ENCODE measurements around the gene HERC3.
A peak's percentile ranks its signal among the peaks of the same experiment; 100 is the strongest.
"Not testable (repeated sequence)": the region's sequence is repeated elsewhere in the genome, so short reads cannot be mapped to it uniquely, and the experiment has no call there.

HERC3 gene

DNA sequence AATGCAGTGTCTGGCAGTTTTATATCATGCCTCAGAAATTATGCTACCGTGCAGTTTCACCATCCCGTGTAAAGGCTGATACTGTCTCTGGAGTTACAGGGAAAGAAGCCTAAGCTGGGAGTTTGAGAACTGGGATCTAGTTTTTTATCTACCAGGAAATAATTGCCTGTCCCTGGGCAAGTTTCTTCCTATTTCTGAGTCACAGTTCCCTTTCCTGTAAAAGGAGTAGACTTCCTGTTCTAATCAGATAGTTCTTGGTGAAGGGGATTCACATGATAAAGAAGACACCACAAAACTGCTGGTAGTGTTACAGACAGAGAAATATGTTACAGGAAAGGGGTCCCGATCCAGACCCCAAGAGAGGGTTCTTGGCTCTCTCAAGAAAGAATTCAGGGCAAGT is 17.1 kb downstream of the HERC3 start:
- DNase-seq (ENCODE audit: low read depth): no peak

DNA sequence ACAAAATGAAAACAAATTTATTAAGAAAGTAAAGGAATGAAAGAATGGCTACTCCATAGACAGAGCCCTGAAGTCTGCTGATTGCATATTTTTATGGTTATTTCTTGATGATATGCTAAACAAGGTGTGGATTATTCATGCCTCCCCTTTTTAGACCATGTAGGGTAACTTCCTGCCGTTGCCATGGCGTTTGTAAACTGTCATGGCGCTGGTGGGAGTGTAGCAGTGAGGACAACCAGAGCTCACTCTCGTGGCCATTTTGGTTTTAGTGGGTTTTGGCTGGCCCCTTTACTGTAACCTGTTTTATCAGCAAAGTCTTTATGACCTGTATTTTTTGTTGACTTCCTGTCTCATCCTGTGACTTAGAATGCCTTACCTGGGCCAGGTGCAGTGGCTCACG is 17.5 kb downstream of the HERC3 start:
- DNase-seq (ENCODE audit: low read depth): not testable (repeated sequence)

DNA sequence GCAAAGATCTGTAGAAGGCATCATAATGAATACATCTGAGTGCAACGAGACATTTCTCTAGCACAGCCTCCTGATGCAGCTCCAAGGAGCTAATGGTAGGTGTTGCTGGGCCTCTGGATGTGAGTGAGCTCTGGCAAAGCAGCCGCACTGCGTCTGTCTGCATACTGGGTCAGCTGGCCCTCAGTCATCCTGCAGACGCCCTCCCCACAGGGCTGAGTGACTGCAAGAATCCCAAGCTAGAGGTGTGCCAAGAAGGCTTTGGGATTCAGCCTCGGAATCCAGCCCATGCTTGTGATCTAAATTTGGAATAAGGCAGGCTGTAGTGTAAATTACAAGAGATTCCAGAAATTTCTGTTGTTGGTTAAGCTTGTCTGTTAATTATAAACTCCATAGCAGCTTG is 18.5 kb downstream of the HERC3 start:
- DNase-seq (ENCODE audit: low read depth): no peak

DNA sequence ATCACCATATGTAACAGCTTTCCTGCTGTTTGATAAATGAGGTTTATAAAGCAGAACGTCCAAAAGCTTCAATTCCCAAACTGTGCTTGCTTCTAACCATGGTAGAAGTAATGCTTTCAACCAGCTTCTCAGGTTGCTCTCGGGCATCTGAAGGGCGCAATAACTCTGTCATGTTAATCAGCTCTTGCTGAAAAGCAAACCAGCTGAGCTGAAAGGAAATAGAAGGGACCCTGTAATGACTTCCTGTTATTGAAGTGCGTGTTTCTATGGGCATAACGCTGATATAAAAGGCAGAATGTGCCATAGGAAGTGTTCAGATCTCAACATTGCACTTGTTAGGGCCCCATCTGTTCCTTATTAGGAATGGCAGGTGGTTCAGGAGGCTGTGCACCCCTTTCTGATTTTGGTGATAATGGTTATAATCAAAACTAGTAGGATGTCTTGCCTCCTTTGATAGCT is 21.2 kb downstream of the HERC3 start:
- DNase-seq (ENCODE audit: low read depth): no peak

DNA sequence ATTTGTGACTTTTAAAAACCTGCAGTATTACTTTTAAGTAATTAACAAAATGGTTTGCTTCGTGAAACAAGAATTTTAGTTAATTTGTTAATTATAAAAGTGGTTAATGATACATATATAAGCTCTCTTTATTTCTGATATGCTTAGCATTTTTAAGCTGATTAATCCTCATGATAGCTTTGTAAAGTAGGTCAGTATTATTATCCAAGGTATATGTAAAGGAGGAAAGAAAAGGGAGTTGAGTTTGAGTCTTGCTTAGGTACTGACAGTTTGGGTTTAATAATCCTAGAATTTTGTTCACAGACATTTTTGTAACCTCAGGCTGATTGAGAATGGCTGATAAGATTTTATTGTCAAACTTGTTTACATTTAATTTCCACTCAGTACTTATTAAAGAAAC is 21.8 kb downstream of the HERC3 start:
- no peak for DNase-seq (ENCODE audit: low read depth)

DNA sequence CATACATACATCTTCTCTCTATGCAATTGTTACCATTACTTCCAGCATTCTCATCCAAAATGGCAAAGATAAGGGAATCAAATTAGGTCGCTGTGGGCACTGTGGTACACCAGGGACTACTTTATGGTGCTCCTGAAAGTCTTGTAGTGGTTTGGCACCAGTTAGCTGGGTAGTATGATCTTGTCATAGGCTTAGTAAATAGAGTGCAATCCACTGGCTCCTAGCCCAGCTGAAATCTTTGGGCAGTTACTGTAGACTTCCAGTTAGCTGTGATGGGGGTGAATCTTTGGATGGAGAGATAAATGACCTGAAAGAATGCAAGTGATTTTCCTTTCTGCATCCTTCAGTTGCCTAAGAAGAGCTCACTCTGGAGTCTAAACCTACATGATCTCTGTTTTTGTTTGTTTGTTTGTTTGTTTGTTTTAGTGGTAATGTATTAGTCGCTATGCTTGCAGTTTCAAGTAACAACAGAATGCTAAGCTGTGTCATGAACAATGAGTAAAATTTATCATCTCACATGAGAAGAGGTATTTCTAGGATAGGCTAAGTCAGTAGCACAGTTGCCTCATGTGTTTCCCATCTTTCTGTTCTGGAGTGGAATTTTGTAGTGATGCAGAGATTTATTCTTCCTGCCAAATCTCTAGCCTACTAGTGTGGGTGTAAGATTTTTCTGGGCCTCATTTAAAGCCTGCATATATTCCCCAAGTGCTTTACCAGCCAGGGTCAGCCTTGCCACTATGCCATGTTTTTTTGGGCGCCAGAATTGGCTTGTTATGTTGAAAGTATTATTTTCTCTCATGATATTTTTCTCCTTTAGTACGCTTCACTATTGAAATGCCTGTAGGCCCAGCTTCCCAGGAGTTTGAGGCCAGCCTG is 24.2 kb downstream of the HERC3 start:
- no peak for DNase-seq (ENCODE audit: low read depth)

DNA sequence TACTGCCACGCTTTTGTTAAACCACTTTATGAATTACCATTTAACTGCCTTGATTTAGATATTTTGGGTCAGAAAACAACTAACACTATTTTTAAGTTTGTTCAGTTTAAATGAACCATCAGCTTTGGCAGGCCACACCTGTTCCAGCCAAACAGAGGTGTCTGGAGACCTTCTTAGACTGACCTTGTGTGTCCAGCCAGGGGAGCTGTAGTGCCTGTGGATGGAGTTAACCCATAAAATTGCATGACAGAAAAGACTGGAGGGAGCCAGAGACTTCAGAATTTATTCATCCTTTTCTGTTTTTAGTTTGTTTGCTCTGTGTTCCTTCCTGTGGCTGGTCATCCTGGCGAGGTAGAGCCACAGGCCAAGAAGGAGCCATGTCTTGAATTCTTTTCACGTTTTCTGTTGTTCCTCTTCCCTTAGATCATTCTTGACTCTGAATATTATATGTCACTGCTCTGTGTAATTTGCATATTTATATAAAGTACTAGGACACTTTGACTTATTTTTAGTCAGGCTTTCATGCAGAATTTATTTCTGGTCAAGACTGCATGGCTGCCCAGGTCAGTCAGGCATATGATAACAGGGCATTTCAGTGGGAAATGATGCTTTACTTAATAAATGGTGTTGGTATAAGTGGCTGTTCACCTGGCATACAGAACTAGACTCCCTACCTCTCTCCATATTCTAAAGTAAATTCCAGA is 26.7 kb downstream of the HERC3 start:
- DNase-seq (ENCODE audit: low read depth): no peak

DNA sequence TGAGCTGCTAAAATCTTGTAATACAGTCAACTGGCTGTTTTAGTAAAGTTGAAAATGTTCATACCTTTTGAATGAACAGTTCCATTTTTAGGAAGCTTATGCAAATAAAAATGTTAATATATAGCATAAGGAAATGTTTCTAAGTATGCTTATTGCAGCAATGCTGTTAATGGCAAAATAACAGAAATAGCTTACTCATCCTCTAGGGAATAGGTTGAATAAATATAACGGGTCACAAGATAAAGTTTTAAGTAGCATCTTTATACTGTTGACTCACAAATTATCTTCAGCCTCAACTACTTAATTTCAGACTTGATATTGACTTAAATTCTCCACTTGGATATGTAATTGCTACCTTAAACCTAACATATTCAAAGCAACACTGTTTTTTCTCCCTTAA is 27.7 kb downstream of the HERC3 start:
- no peak for DNase-seq (ENCODE audit: low read depth)

DNA sequence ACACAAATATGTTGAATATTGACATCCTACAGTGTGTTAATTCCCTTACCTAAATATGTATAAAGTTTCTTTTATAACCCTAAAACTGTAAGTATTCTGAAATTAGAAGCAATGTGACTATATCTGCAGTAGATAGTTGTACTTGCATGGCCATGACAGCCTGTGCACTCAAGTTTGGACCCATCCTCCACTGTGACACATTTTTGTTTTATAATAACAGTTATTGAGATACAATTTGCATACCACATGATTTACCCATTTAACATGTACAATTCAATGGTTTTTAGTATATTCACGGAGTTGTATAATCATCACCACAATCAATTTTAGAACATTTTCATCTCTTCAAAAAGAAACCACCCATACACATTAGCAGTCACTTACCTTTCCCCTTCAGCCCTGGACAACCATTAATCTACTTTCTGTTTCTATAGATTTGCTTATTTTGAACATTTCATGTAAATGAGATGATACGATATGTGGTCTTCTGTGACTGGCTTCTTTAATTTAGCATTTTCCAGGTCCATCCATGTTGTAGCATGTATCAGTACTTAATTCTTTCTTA is 29.6 kb downstream of the HERC3 start:
- no peak for DNase-seq (ENCODE audit: low read depth)

DNA sequence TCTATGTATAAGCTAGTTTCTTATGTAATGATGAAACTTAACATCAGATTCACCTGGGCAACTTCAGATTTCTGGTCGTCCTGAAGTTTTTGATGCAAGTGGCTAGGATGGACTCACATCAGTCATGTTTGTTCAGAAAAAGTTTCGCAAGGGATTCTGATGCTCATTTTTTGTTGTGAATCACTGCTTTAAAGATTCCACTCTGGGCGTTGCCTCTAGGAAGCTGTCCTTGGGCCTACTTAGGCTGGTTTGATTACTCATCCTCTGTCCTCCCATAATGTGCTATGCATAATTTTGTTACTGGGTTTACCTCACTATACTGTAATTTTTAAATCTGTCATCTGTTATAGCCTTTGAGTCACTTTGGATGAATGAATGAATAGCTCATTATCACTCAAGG is 30.8 kb downstream of the HERC3 start:
- DNase-seq (ENCODE audit: low read depth): no peak

DNA sequence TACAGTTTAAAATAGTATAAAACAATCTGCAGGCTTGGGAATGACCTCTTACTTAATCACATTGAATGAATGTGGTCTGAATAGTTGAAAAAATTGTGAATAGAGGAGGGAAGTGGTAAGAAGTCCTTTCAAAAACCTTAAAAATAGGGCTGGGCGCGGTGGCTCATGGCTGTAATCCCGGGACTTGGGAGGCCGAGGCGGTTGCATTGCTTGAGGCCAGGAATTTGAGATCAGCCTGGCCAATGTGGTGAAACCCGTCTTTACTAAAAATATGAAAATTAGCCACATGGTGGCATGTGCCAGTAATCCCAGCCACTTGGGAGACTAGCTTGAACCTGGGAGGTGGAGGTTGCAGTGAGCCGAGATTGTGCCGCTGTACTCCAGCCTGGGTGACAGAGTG is 36.5 kb downstream of the HERC3 start:
- DNase-seq (ENCODE audit: low read depth): no peak

DNA sequence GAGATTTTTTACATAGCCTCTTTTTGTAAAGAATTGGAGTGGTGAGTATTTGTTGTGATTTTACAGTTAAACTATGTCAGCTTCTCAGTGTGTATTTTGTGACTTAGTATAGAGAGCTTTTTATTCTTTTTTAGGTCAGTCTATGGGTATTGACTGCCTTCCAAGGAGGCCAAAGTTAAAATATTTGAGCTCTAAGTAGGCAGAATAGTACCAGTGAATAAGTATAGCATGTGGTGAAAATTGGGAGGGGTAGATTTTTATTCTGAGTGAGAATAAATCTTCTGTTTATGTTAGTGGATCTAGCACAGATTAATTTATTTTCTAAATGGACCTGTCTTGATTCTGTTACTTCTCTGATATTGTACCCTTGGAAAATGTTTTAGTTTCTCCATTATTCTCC is 37.5 kb downstream of the HERC3 start:
- DNase-seq (ENCODE audit: low read depth): no peak

DNA sequence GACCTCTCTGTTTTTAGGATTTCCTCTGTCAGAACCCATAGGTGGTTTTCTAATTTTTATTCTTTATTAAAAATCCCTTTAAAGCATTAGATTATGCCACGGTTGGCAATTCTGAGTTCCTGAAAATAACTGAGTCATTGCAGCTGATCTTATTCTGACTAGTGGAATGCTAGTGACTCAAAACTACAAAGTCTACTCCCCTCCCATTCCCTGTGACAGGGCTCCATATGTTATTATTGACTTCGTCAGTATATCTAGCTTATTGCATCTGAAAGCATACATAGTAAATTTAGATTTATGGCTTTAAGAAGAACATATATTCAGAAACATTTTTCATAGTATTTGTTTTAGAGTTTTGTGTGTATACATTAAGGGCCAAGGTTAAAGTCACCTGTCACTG is 38.5 kb downstream of the HERC3 start:
- no peak for DNase-seq (ENCODE audit: low read depth)

DNA sequence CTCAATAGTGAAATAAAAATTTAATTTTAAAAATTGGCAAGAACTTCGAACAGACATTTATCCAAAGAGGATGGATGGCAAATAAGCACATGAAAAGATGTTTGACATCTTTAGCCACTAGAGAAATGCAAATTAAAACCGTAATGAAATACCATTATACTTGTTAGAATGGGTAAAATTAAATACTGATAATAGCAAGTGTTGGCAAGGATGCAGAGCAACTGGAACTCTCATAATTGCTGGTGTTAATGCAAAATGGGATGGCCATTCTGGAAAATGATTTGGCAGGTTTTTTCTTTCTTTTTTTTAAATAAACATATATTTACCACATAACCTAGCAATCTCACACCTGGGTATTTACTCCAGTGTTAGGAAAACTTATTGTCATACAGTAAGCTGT is 51.7 kb downstream of the HERC3 start:
- DNase-seq (ENCODE audit: low read depth): no peak

DNA sequence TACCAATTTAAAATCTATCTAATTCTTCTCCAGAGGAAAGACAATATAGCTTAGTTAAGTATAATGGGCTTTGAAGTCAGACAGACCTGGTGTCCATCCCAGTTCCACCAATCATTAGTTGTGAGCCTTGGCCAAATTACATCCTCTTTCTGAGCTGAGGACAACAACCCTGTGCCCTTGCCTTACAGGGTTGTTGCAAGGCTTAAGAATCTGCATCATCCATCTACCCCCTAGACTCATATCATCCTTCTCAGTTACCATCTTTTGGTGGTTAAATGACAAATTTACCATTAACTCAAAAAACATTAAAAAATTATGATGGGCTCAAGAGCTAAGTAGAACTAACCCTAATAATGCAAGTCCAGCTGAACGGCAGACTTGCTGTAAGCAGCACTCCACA is 53.7 kb downstream of the HERC3 start:
- no peak for DNase-seq (ENCODE audit: low read depth)

DNA sequence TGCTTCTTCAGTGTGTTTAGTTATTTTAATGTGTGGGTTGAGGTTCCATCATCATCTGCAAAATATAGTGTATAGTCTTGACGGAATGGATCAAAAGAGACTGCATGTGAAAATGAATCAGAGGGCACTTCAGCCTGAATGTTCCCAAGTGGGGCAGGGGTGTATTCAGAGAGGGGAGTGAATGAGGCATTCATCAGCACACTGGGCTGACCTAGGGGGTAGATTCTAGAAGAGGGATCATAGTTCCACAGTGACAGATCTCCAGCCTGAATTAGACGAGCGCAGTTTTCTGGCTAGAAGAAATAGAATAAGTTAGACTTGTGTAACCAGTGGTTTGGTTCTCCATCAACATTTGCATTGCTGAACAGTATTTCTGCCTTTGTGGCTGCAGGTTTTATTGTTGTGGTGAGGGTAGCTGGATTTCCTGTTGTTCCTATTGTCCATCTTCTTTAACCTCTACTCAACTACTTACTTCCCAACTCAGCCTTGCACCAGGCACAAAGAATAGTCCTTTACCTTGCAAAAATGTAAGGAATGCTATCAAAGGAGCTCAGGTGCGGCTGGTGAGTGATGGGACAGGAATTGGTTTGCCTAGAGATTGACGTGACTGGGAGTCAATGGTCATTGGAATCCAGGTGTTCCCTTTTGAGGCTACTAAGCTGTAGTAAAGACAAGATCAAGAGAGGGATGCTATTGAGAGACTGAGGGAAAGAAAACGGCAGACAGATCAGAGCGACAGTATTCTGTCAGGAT is 54.4 kb downstream of the HERC3 start:
- DNase-seq (ENCODE audit: low read depth): no peak

DNA sequence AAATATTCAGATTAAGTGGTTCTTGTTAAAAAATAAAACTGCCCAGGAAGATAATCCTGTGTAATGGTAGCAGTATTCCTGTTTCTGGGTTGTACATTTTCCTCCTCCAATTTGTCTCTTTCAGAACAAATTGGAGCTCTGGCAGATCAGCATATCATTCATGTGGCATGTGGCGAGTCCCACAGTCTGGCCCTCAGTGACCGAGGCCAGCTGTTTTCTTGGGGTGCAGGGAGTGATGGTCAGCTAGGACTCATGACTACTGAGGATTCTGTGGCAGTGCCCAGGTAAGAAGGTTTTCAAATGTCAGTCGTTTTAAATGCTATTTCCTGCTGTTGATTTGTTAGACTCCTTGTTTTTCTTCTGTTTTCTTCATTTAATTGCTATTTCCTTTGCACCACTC is 57.4 kb downstream of the HERC3 start:
- no peak for DNase-seq (ENCODE audit: low read depth)

DNA sequence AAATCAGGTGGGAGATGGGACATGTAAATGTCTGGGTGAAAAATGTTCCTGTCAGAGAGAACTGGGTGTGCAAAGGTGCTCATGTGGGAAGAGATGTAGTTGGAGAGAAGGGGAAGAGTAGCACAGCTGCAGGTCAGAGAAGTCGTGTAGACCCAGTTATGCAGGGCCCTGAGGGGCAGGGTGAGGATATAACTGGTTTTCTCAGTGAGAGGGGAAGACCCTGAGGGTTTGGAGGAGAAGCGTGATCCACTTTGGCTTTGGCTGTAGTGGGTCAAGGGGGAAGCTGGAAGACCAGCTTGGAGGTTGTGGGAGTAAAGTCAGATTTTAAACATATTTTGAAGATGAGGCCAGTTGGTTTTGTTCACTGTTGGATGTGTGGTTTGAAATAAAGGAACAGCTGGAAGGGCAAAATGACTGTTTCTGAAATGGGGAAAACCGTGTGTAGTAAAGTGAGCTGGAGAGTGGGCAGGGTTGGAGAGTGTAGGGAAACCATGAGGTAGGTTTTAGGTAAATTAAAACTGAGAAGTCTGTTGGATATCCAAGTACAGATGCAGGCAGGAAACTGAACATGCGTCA is 61.2 kb downstream of the HERC3 start:
- no peak for DNase-seq (ENCODE audit: low read depth)

DNA sequence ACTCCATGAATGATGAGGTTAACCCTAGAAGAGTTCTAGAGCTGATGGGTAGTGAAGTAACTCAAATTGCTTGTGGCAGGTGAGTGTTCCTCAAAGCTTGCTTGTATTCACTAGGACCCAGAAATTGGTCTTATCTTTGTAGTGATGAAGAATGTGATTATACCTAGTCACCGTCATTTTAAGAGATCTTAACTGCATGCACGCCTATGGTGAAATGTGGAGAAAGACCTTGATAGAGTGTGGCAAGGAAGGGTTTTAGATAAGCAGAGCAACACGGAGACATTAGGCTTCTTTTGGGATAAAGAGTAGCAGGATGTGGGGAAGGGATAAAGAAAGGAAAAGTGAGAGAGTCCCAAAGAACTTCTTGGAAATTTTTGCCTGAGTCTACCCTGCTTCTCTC is 62.9 kb downstream of the HERC3 start:
- no peak for DNase-seq (ENCODE audit: low read depth)

DNA sequence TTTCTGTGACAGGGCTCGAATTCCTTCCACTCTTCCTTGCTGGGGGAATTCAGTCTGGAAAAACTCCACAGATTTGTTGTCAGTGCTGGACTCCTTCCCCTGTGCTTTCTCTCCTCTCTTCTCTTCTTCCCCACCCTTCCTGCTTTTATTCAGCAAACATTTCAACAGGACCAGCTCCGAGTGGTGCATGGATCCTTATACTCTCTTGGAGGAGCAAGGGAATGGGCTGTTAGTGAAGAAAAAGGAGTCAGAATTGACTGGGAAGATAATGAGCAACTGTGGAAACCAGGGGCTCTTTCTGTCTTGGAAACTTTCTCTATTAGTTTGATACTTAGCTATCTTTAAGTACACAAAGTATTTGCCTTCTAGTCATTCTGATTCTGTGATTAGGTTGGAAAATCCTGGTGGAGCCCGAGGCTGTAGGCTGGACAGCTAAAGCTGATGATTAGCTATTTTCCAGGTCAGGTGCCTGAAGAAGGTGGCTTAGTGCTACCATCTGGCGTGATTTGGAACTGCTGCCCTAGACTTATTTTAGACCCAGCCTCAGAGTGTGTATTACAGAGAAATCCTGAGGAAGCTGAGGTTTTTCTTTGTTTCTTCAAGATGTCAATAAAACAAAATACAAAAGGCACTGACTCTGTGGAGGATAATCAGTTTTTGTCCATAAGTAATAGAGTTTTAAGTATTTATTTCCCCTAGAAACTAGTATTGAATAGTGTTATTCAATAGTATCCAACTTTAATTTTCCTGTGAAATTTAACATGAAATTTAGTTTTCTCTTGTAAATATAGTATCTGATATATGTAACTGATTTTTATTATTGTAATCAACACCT is 67.0 kb downstream of the HERC3 start:
- DNase-seq (ENCODE audit: low read depth): peak; percentile 11

DNA sequence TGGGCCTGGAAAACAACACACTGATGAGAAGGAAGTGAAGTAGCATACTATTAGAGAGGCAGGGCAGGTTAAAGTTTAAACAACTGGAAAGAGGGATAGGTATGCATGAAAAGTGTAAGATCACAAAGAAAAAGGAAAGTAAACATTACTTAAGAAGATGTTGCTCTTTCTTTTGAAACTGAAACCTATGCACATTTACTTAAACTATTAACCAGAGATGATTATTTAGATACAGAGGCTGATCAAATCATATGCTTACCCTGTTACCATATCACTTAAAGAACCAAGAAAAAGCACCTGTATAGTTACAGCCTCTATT is 67.6 kb downstream of the HERC3 start:
- DNase-seq (ENCODE audit: low read depth): no peak
